Measurements from ENCODE around the gene SPEM2. TPM values are rescaled to one million over a fixed set of nuclear protein-coding genes. Genes with fewer than 3 reads are reported as not detected.

Gene SPEM2
- total and polyA plus RNA-seq, 2 of the 8 experiments (the other 6 are each of a cell fraction or from before 2014, with no cell fraction given): 0.03 TPM; not detected in 1

GRCh38 chr17:7466639-7467341 lies 41.4 kb downstream of the SPEM2 start:
- H3K27me3 ChIP-seq (replicated peaks in 1 of 4; ENCODE audit: control insufficient read depth in 3 of 4, extremely low read depth in 1 of 4, insufficient read depth in 3 of 4, low read length in 3 of 4): no peaks in the 10 kb centered on the region
- no peak overlapping the region for H3K4ac ChIP-seq (replicated peaks; ENCODE audit: insufficient read length, low read depth, low read length)
- DNase-seq (ENCODE audit: low read depth in 1 of 2, low spot score in 2 of 2) (no peak), FAIRE-seq (no peak)
- H2BK15ac ChIP-seq (ENCODE audit: low read length): no peak overlapping the region
- 91% methylated on average over 16 of the region's 16 CpGs; no CpG with 5 or more reads in 1 of the 2 experiments for WGBS, 2 experiments (ENCODE audit: extremely low coverage in 1 of 2, insufficient coverage in 1 of 2, insufficient read length in 1 of 2, insufficient replicate concordance in 2 of 2, low coverage in 1 of 2, low lambda C conversion rate in 2 of 2, missing lambda C conversion rate in 1 of 2)
- H3K4me1 ChIP-seq (replicated peaks in 1 of 4; ENCODE audit: control insufficient read depth in 3 of 4, insufficient read depth in 4 of 4, low read length in 3 of 4): peaks cover 0 to 1% (median under 1%) of the 10 kb centered on the region in 4 experiments; a peak in 3 of 7 replicates
- no peak overlapping the region for H4K91ac ChIP-seq (replicated peaks; ENCODE audit: insufficient read length, low read length)
- no peak overlapping the region for H3K4me3 ChIP-seq (ENCODE audit: extremely low read depth in 1 of 4, insufficient read depth in 2 of 4, low read depth in 3 of 4, low read length in 4 of 4)
- no peak overlapping the region for H3K56ac ChIP-seq (replicated peaks; ENCODE audit: insufficient read length, low read depth, low read length)
- H3K4me2 ChIP-seq (ENCODE audit: insufficient read depth in 1 of 2, low read depth in 2 of 2, low read length in 2 of 2): no peak overlapping the region
- H3K36me3 ChIP-seq (ENCODE audit: control insufficient read depth in 2 of 4, insufficient read depth in 4 of 4, low read length in 3 of 4): peaks cover 0 to 3% (median under 1%) of the 10 kb centered on the region in 4 experiments; a peak in 3 of 8 replicates
- no peaks in the 10 kb centered on the region for H3K9me3 ChIP-seq (ENCODE audit: insufficient read depth in 2 of 2, low read depth in 1 of 2, low read length in 1 of 2)
- ChIA-PET POLR2A (ENCODE audit: partially characterized antibody) (interaction anchor here (0.8 to 13.8 kb wide), 6 partner anchors 15 to 116 kb away, joined by 3 to 200 read pairs (median 4); partner anchors contain the start of genes POLR2A, SLC35G6, TMEM256 and ZBTB4), CTCF (ENCODE audit: partially characterized antibody) (interaction anchor here (1.0 to 1.6 kb wide), 7 partner anchors 9 to 92 kb away, joined by 3 to 8 read pairs (median 3); partner anchors contain the start of gene TNFSF13)
- H2BK12ac ChIP-seq (ENCODE audit: low read depth, low read length): no peak overlapping the region
- peak overlapping the region; percentile 57; the same call in 1 of the 2 replicates for H4K8ac ChIP-seq (ENCODE audit: extremely low read depth, insufficient read depth, low read length)
- no peaks in the 10 kb centered on the region; a peak in 1 of 4 replicates for H3K79me2 ChIP-seq (ENCODE audit: control insufficient read depth in 1 of 2, insufficient read depth in 2 of 2, low read length in 2 of 2)
- peaks cover 2% of the 10 kb centered on the region for H3K79me1 ChIP-seq (ENCODE audit: low read depth, low read length)
- no peak overlapping the region for H2BK120ac ChIP-seq (replicated peaks; ENCODE audit: low read depth, low read length)
- no peak overlapping the region for H3K14ac ChIP-seq (ENCODE audit: insufficient read length)
- peaks cover 0 to 1% of the 10 kb centered on the region in 2 experiments for H4K20me1 ChIP-seq (replicated peaks in 1 of 2; ENCODE audit: control insufficient read depth in 1 of 2, insufficient read depth in 2 of 2, low read length in 2 of 2)
- no peak overlapping the region for H3K9ac ChIP-seq (replicated peaks in 1 of 4; ENCODE audit: extremely low read depth in 1 of 4, low read depth in 3 of 4, low read length in 3 of 4)
- H3K23me2 ChIP-seq (ENCODE audit: low read depth, low read length): no peaks in the 10 kb centered on the region
- H2BK5ac ChIP-seq (ENCODE audit: low read depth, low read length): no peak overlapping the region; the same call in 1 of the 2 replicates
- no peak overlapping the region for H2AFZ ChIP-seq (ENCODE audit: low read length)
- no peak overlapping the region for H2AK5ac ChIP-seq (ENCODE audit: low read depth, low read length)
- H3K18ac ChIP-seq (ENCODE audit: extremely low read depth, low read length): no peak overlapping the region
- TF ChIP-seq YY1 (IDR thresholded peaks at IDR 0.05; ENCODE audit: low read depth, low read length) (peak; percentile 83), POU5F1 (IDR thresholded peaks at IDR 0.05; ENCODE audit: low read depth, low read length) (no peak), RXRA (IDR thresholded peaks at IDR 0.05; ENCODE audit: insufficient read depth, low read depth, low read length) (no peak), RAD21 (IDR thresholded peaks at IDR 0.05 in 1 of 2, conservative IDR thresholded peaks at IDR 0.05 in 1 of 2; ENCODE audit: low read depth in 2 of 2, low read length in 2 of 2) (no peak)
- no peak overlapping the region for H4K5ac ChIP-seq (ENCODE audit: insufficient read length, low read depth, low read length)
- H3K23ac ChIP-seq (ENCODE audit: insufficient read length): no peak overlapping the region
- no peak overlapping the region for H2BK20ac ChIP-seq (ENCODE audit: low read length)
- H3K27ac ChIP-seq (ENCODE audit: low read depth, low read length): no peak overlapping the region

All from H1 (cell line).